Duodenal mucosa (tissue), 2 donors: Measurements from ENCODE around the gene MIER2.

ENCODE experiments used
- H3K27ac ChIP-seq: one replicate; pipeline ENCODE4 v1.7.0; 2013; ENCODE audit warnings: low read depth, low read length
- H3K27me3 ChIP-seq, 2 donors: one replicate each; pipeline ENCODE4 v1.7.0; 2013; ENCODE audit warnings: low read length in 2 of 2, control low read depth in 1 of 2; ENCODE audit not compliant: insufficient read depth in 2 of 2, control insufficient read depth in 1 of 2
- H3K36me3 ChIP-seq, 2 donors: one replicate each; pipeline ENCODE4 v1.7.0; 2013; ENCODE audit warnings: low read length in 2 of 2, control low read depth in 1 of 2; ENCODE audit not compliant: insufficient read depth in 2 of 2, control insufficient read depth in 1 of 2
- H3K4me1 ChIP-seq, 2 donors: one replicate each; pipeline ENCODE4 v1.7.0; 2013; ENCODE audit warnings: low read length in 2 of 2, control low read depth in 1 of 2; ENCODE audit not compliant: insufficient read depth in 2 of 2, control insufficient read depth in 1 of 2
- H3K4me3 ChIP-seq, 2 donors: one replicate each; pipeline ENCODE4 v1.7.0; 2013; ENCODE audit warnings: low read length in 2 of 2, low read depth in 1 of 2
- H3K9ac ChIP-seq, 2 donors: one replicate each; pipeline ENCODE4 v1.7.0; 2013; ENCODE audit warnings: low read length in 2 of 2, low read depth in 1 of 2
- H3K9me3 ChIP-seq, 2 donors: one replicate each; pipeline ENCODE4 v1.7.0; 2013; ENCODE audit warnings: low read length in 2 of 2, control low read depth in 1 of 2; ENCODE audit not compliant: control insufficient read depth in 1 of 2

The MIER2 gene

GRCh38 chr19:370641-371330 is 26.2 kb upstream of the MIER2 start:
- peaks cover 0 to 9% of the 10 kb centered on the region in 2 donors for H3K27me3 ChIP-seq
- H3K36me3 ChIP-seq, result no peaks in the 10 kb centered on the region
- H3K9me3 ChIP-seq, result no peaks in the 10 kb centered on the region

GRCh38 chr19:369876-370275 is 25.3 kb upstream of the MIER2 start:
- H3K4me3 ChIP-seq, result no peak overlapping the region
- no peaks in the 10 kb centered on the region for H3K36me3 ChIP-seq
- H3K4me1 ChIP-seq, result no peaks in the 10 kb centered on the region
- no peak overlapping the region for H3K9ac ChIP-seq
- peaks cover 0 to 9% of the 10 kb centered on the region in 2 donors for H3K27me3 ChIP-seq
- no peaks in the 10 kb centered on the region for H3K9me3 ChIP-seq
- no peak overlapping the region for H3K27ac ChIP-seq

More at GRCh38 chr19:370641-371330, 26.2 kb upstream of the MIER2 start:
- H3K27ac ChIP-seq, result no peak overlapping the region
- no peak overlapping the region for H3K4me3 ChIP-seq
- H3K4me1 ChIP-seq, result no peaks in the 10 kb centered on the region
- H3K9ac ChIP-seq, result no peak overlapping the region

- Histone ChIP-seq H3K36me3 (no peaks in the 10 kb centered on the region), H3K4me1 (no peaks in the 10 kb centered on the region), H3K9me3 (no peaks in the 10 kb centered on the region), H3K4me3 (no peak overlapping the region), H3K27me3 (peaks cover 0 to 9% of the 10 kb centered on the region in 2 donors), H3K27ac (no peak overlapping the region), H3K9ac (no peak overlapping the region)
Observed at GRCh38 chr19:369256-369655, 24.7 kb upstream of the MIER2 start.

GRCh38 chr19:368630-369024 is 24.0 kb upstream of the MIER2 start:
- Histone ChIP-seq H3K4me1 (no peaks in the 10 kb centered on the region), H3K4me3 (no peak overlapping the region), H3K27me3 (peaks cover 0 to 7% of the 10 kb centered on the region in 2 donors), H3K36me3 (no peaks in the 10 kb centered on the region), H3K9ac (no peak overlapping the region), H3K9me3 (no peaks in the 10 kb centered on the region), H3K27ac (no peak overlapping the region)

- Histone ChIP-seq H3K9ac (no peak overlapping the region), H3K36me3 (no peaks in the 10 kb centered on the region), H3K4me1 (no peaks in the 10 kb centered on the region), H3K27ac (no peak overlapping the region), H3K4me3 (no peak overlapping the region), H3K27me3 (peaks cover 0 to 6% of the 10 kb centered on the region in 2 donors), H3K9me3 (no peaks in the 10 kb centered on the region)
Observed at GRCh38 chr19:367963-368629, 23.5 kb upstream of the MIER2 start.

GRCh38 chr19:367561-367960 is 23.0 kb upstream of the MIER2 start:
- Histone ChIP-seq H3K9ac (no peak overlapping the region), H3K27me3 (peaks cover 0 to 3% of the 10 kb centered on the region in 2 donors)

GRCh38 chr19:366951-367350 is 22.4 kb upstream of the MIER2 start:
- Histone ChIP-seq H3K27ac (no peak overlapping the region), H3K27me3 (no peaks in the 10 kb centered on the region), H3K4me3 (no peak overlapping the region), H3K4me1 (no peaks in the 10 kb centered on the region), H3K9me3 (no peaks in the 10 kb centered on the region), H3K36me3 (no peaks in the 10 kb centered on the region), H3K9ac (no peak overlapping the region)

More at GRCh38 chr19:367561-367960, 23.0 kb upstream of the MIER2 start:
- H3K27ac ChIP-seq, result no peak overlapping the region
- H3K4me3 ChIP-seq, result no peak overlapping the region
- no peaks in the 10 kb centered on the region for H3K36me3 ChIP-seq
- H3K4me1 ChIP-seq, result no peaks in the 10 kb centered on the region
- no peaks in the 10 kb centered on the region for H3K9me3 ChIP-seq

GRCh38 chr19:366205-366783 is 21.7 kb upstream of the MIER2 start:
- Histone ChIP-seq H3K27me3 (no peaks in the 10 kb centered on the region), H3K4me3 (no peak overlapping the region), H3K27ac (no peak overlapping the region), H3K36me3 (no peaks in the 10 kb centered on the region), H3K9ac (no peak overlapping the region), H3K9me3 (no peaks in the 10 kb centered on the region), H3K4me1 (no peaks in the 10 kb centered on the region)

GRCh38 chr19:364496-365287 is 20.1 kb upstream of the MIER2 start:
- H3K9ac ChIP-seq, result no peak overlapping the region
- no peaks in the 10 kb centered on the region for H3K4me1 ChIP-seq
- H3K27ac ChIP-seq, result no peak overlapping the region
- no peaks in the 10 kb centered on the region for H3K36me3 ChIP-seq
- H3K9me3 ChIP-seq, result no peaks in the 10 kb centered on the region
- no peaks in the 10 kb centered on the region for H3K27me3 ChIP-seq
- no peak overlapping the region for H3K4me3 ChIP-seq

GRCh38 chr19:362683-363082 is 18.1 kb upstream of the MIER2 start:
- H3K9me3 ChIP-seq, result no peaks in the 10 kb centered on the region
- H3K36me3 ChIP-seq, result no peaks in the 10 kb centered on the region
- H3K9ac ChIP-seq, result no peak overlapping the region
- no peaks in the 10 kb centered on the region for H3K27me3 ChIP-seq
- H3K4me3 ChIP-seq, result no peak overlapping the region
- H3K4me1 ChIP-seq, result no peaks in the 10 kb centered on the region
- no peak overlapping the region for H3K27ac ChIP-seq
